GM10248 (cell line): ENCODE data around the gene GSG1L2.
A peak's percentile ranks its signal among the peaks of the same experiment; 100 is the strongest.

Source experiments
- CTCF ChIA-PET: fragments of 300-600 bp; sonication (Branson Sonifier 250); formaldehyde crosslinking; extraction: SDS; loops from one replicate; lab custom pipeline; 2021; ENCODE audit warnings: antibody characterized with exemption; lab: Yijun Ruan, JAX
- POLR2A ChIA-PET: fragments of 350-650 bp; sonication (Branson Sonifier 250); formaldehyde crosslinking; extraction: SDS; loops from one replicate; lab custom pipeline; 2020; ENCODE audit warnings: antibody characterized with exemption; lab: Yijun Ruan, JAX
- DNase-seq: peaks from one replicate; pipeline ENCODE4 v3.0.0; 2012; ENCODE audit errors: extremely low spot score
- CTCF ChIP-seq: IDR thresholded peaks from 2 replicates; pipeline ENCODE4 v1.5.1; 2012; ENCODE audit warnings: mild to moderate bottlenecking, low read depth; ENCODE audit errors: extremely low read depth, missing control alignments, control extremely low read depth

The GSG1L2 gene

DNA sequence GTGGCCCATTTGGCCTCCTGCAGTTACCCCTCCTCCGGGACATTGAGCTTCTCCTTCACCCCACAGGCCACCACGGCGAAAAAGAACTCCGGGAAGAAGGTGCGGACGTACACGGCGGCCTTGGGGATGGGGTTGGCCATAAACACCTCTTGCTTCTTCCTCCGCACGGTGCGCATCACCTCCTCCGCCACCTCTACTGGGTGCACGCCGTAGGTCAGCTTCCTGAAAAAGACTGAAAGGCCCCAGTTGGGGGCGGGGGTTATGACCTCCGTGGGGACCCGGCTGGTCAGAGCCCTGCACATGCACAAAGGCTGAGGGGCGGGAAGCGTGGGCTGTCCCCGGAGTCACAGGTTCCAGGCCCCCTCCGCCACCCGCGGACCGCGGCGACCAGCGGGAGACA lies 50.4 kb downstream of the GSG1L2 start:
- ChIA-PET CTCF (no interaction called here), POLR2A (no interaction called here)
- no peak for DNase-seq
- TF ChIP-seq CTCF, result no peak

GRCh38 chr17:9769036-9769695 lies 52.7 kb downstream of the GSG1L2 start:
- POLR2A ChIA-PET, result no interaction called here
- DNase-seq, result no peak
- TF ChIP-seq CTCF, result peak; percentile 17
- CTCF ChIA-PET, result interaction anchor here (0.8 to 2.4 kb wide), 18 partner anchors 8 to 501 kb away, joined by 3 to 13 read pairs (median 4); partner anchors contain the start of gene CFAP52

GRCh38 chr17:9768381-9768934 lies 53.4 kb downstream of the GSG1L2 start:
- ChIA-PET POLR2A (no interaction called here), CTCF (interaction anchor here (0.8 to 2.4 kb wide), 22 partner anchors 8 to 502 kb away, joined by 3 to 13 read pairs (median 5); partner anchors contain the start of gene CFAP52)
- peak; percentile 52 for DNase-seq
- peak; percentile 27 for TF ChIP-seq CTCF

DNA sequence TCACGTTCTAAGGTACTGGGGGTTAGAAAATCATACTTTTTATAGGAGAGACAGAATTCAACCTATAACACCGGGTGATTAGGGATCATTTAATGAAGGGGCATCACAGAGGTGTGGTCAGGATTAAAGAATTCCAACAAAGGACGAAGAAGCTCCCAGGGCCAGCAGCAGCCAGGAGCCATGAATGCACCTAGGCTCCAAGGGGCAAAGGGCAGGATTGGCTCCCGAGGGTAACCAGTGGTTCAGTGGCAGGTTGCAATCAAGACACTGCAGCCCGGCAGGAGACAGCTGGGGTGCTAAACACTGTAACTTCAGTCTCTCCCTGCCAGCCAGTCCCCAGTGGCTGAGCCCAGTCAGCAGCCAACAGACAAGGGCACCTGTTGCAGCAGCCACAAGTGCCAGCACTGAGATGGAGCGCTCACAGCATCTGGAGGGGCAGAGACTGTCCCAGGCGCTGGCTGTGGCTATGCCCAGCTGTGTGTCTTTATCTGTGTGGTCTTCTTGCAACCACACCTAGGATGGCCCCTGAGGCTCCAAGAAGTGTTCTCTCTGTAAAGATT lies 54.4 kb downstream of the GSG1L2 start:
- ChIA-PET CTCF (interaction anchor here (1.4 to 2.4 kb wide), 9 partner anchors 11 to 190 kb away, joined by 4 to 13 read pairs (median 6); partner anchors contain the start of gene CFAP52), POLR2A (no interaction called here)
- no peak for TF ChIP-seq CTCF
- no peak for DNase-seq

- DNase-seq, result no peak
- no peak for TF ChIP-seq CTCF
- ChIA-PET POLR2A (no interaction called here), CTCF (interaction anchor here (1.4 to 2.6 kb wide), 3 partner anchors 10 to 23 kb away, joined by 4 to 8 read pairs (median 6); no protein-coding TSS in a partner anchor)
Measured at GRCh38 chr17:9766970-9767369, 54.9 kb downstream of the GSG1L2 start.

- POLR2A ChIA-PET, result no interaction called here
- no peak for TF ChIP-seq CTCF
- no peak for DNase-seq
- CTCF ChIA-PET, result interaction anchor here (1.0 to 2.6 kb wide), 5 partner anchors 9 to 39 kb away, joined by 3 to 8 read pairs (median 3); no protein-coding TSS in a partner anchor
Measured at GRCh38 chr17:9765322-9765721, 56.6 kb downstream of the GSG1L2 start.
